GM12872 (cell line): ENCODE data around the gene ASIC3.

Experiments used
- TF ChIP-seq, protein P1 (sequence below): IDR thresholded peaks from 3 replicates; pipeline ENCODE4 v1.5.1; 2011; ENCODE audit warnings: low read depth, mild to moderate bottlenecking, low read length, moderate library complexity; ENCODE audit not compliant: insufficient read depth

ASIC3 gene

DNA sequence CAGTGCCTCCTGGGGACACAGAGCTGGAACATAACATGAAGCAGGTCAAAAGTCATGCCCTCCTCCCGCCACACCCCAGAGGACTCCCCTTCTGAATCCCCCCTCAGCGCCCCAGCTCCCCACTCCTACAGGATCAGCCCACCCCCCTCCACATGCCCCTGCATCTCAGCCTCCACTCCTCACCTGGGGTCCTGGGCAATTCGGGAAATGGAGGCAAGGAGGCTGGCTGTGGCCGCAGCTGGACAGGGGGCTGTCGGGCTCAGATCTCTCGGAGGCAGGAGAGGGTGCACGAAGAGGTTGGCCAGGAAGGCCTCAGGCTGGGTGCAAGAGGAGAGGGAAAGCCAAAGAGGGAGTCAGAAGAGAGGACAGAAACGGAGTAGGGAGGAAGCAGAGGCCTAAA lies 31.8 kb upstream of the ASIC3 start:
- TF ChIP-seq, protein P1, sequence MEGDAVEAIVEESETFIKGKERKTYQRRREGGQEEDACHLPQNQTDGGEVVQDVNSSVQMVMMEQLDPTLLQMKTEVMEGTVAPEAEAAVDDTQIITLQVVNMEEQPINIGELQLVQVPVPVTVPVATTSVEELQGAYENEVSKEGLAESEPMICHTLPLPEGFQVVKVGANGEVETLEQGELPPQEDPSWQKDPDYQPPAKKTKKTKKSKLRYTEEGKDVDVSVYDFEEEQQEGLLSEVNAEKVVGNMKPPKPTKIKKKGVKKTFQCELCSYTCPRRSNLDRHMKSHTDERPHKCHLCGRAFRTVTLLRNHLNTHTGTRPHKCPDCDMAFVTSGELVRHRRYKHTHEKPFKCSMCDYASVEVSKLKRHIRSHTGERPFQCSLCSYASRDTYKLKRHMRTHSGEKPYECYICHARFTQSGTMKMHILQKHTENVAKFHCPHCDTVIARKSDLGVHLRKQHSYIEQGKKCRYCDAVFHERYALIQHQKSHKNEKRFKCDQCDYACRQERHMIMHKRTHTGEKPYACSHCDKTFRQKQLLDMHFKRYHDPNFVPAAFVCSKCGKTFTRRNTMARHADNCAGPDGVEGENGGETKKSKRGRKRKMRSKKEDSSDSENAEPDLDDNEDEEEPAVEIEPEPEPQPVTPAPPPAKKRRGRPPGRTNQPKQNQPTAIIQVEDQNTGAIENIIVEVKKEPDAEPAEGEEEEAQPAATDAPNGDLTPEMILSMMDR = no peak

DNA sequence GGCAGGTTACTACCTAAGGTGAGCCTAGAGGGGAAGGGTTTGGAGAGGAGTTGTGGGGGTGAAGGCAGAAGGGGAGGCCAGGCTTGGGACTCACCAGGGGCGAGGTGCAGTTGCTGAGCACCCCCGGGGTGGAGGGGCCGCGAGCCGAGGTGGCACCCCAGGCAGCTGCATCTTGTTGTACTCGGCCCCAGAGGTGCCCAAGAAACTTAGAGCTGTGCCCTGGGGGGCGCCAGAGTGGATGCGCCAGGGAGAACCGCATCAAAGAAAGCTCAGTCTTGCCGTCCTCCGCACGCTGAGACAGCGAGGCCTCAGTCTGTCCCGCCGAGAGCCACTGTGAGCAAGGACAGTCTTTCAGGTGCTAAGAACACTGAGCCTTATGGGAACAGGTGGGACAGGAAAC lies 31.4 kb upstream of the ASIC3 start:
- TF ChIP-seq, protein P1 = no peak

DNA sequence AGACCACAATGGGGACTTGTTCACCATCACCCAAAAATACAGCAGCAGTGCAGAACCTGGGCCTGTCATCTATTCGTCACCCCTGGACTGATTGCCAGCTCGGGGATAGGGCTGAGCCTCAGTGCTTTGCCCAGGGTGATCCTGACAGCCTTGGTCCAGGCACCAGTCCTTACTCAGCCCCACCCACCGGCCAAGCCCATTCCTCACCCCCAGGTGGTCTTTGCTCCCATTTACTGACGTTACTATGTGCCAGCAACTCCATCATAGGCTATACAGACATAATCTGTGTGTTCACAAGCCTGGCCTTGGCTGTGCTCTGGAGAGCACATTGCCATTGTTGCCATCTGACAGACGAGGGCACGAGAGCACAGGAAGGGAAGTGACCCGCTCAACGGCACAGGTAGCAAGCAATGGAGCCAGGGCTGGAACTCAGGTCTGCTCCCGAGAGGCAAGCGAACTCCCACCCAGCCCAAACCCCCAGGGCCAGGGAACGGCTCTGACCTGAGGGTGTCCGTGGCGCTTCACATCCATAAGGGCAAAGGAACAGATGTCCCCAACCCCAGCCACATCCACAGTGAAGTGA lies 30.9 kb upstream of the ASIC3 start:
- TF ChIP-seq, protein P1 = no peak

DNA sequence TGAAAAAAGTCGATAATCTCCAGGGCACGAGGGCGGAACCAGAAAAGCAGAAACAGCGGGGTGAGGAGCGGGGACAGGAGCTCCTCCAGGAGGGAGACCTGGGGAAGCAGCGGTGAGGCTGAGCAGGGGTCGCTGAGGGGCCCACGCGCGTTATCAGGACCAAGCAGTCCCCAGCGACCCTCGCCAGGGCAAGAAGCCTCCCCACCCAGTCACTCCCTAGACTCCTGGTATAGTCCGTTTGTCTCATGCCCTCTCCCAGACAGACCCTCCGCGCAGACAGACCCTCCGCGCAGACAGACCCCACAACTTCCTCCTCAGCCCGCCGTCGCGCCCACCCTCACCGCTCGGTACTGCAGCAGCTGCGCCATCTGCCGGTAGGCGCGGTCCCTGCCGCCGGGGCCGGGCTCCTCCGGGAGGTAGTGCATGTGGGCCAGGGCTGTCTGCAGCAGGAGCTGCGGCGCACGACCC lies 30.3 kb upstream of the ASIC3 start:
- TF ChIP-seq, protein P1 = peak; percentile 90

DNA sequence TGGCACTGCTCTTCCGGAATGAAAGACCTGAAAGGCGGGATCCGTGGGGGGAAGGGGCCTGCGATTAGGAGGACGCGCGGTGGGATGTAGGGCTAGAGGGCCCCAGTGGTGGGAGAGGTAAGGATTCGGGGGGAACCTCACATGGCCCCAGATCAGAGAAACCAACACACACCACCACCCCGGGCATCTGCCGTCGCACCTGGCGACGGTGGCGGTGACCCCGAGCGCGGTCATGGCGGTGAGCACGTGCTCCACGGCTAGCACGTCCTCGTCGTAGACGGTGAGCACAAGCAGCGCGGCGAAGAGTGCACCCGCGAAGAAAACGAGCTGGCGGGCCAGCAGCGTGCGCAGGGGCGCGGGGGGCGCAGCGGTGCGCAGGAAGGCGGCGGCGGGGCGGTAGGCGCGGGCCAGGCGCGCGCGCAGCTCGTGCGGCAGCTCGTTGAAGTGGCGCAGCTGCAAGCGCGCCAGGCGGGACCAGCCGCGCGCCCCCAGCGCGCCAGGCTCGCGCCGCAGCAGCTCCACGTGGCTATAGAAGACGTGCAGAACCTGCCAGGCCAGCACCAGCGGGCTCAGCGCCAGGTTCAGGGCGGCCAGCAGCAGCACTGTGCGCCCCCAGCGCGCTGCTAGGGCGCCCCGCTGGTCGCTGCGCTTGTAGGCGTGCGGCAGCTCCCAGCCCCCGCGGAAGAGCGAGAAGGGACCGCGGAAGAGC lies 29.8 kb upstream of the ASIC3 start:
- TF ChIP-seq, protein P1 = no peak

DNA sequence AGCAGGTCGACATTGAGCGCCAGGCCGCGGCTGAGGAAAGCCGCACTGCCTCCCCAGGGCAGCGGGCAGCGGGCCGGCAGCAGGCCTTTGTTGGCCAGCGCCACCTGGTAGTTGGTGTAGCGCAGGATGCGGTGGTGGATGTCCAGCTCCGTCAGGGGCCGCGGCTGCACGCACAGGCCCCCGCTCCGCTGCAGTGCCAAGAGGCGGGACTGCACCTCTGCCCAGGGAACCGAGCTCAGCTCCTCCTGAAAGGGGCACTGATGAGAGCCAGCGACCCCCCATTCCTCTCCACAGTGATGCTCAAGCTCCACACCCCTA lies 29.2 kb upstream of the ASIC3 start:
- TF ChIP-seq, protein P1 = no peak

DNA sequence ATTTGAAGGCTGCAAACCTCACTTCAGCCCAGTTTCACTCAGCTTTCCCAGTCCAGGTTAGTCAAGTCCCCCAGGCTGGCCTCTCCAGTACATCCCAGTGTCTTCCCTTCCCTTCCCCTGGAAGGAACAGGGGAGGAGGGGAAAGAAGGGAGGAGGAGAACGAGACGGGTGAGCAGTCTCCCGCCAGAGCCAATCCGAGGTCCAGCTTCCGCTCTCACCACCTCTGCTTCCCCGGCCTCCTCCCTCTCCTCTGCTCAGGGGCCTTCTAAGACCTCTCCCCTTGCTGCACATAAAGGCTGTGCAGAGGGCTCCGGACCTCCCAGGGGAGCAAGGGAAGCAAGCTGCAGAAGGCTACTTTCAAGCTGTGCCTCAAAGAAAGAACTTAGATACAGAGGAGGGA lies 28.1 kb upstream of the ASIC3 start:
- TF ChIP-seq, protein P1 = no peak
